GM12873 (cell line): ENCODE measurements around the gene DRG2.

Experiments used
- CTCF ChIP-seq: IDR thresholded peaks from 2 replicates; pipeline ENCODE4 v1.5.1; 2012; ENCODE audit warnings: low read depth, mild to moderate bottlenecking, moderate library complexity, low read length, control low read depth; ENCODE audit not compliant: insufficient read depth; ENCODE audit errors: missing control alignments

Gene DRG2

GRCh38 chr17:18107971-18108370 is 20.2 kb downstream of the DRG2 start:
- TF ChIP-seq CTCF, result no peak

GRCh38 chr17:18108401-18109312 is 20.9 kb downstream of the DRG2 start, which contains the start of gene MYO15A:
MYO15A (plus strand) TSS chr17:18108756; CDS start chr17:18118801, 10,045 bp downstream.
- no peak for TF ChIP-seq CTCF

- TF ChIP-seq CTCF, result no peak
Observed at GRCh38 chr17:18109935-18110485, 22.3 kb downstream of the DRG2 start.

- no peak for TF ChIP-seq CTCF
Observed at GRCh38 chr17:18110636-18111145, 22.9 kb downstream of the DRG2 start.

- no peak for TF ChIP-seq CTCF
Observed at GRCh38 chr17:18111330-18111971, 23.7 kb downstream of the DRG2 start.

GRCh38 chr17:18115517-18115916 is 27.8 kb downstream of the DRG2 start:
- no peak for TF ChIP-seq CTCF

GRCh38 chr17:18116078-18116477 is 28.3 kb downstream of the DRG2 start:
- no peak for TF ChIP-seq CTCF
